HG03558 (cell line): ENCODE results near the gene GPR17.

ENCODE experiments used
- ATAC-seq: cut with Tn5 transposase; IDR thresholded peaks from one replicate; pipeline ENCODE4 v1.9.1; 2021; ENCODE audit warnings: moderate number of reproducible peaks; ENCODE audit not compliant: unreplicated experiment; ENCODE audit errors: extremely low read depth

The GPR17 gene

DNA sequence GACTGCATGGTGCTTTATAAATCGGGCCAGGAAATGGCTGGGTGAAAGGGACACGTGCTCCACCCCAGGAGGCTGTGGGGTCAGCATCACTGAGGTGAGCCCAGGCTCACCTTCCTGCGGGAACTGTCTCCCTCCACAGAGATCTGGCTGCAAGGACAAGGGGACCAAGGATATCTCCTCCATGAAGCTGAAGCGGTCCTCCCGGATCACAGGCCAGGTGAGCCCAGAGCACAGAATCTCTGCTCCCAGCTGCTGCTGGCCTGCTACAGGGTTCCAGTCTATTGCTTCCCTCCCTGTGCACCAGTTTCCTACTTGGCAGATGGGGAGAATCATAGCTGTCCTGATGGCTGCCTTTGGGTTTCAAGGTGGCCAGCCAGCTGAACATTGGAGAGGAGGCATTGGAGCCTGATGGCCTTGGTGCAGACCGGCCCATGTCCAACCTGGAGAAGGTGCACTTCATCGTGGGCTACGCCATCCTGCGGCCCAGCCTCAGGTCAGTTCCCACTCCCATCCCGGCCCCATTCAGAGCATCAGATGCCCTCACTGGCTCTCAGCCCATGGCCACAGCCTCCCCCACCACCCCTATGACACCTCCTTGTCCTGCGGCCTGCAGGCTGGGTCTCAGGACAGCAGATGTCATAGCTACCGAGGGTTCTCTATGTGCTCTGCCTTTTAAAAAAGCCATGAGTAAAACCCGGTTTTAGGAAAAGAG is 33.7 kb upstream of the GPR17 start:
- no peak for ATAC-seq

DNA sequence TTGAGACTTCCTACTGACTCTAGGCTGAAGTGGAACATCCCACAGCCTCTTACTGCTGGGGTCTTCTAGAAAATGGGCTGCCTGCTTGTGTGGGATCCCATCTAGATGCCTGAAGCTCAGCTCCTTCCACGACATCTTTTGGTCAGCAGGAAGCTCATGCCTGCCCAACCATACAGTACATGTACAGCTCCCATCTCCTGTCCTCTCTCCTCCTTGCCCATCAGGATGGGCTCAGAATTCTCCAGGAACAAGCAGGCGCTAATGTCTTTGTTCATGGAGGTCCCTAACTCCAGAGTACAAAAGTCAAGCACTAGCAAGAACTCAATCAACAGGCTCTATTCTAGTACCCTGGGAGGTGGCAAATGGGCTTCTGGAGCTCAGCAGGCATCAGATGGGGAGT is 31.7 kb upstream of the GPR17 start:
- no peak for ATAC-seq

DNA sequence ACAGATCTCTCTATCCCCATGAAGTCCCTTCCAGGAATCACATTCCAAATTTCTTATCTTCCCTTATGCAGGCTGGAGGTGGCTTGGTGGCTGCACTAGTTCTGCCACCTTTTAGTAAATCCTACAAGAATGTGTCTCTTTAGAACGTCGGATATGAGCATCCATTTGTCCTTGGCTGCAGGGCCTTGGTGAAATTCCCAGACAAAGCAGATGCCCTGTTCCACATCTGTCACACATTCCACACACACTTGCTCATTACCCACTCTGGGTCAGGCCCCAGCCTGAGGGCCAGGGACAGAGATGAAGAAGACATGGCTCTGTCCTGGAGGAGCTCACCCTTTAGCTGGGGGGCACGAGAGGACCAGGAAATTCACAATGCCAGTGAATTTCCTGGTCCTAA is 31.2 kb upstream of the GPR17 start:
- ATAC-seq, result no peak

DNA sequence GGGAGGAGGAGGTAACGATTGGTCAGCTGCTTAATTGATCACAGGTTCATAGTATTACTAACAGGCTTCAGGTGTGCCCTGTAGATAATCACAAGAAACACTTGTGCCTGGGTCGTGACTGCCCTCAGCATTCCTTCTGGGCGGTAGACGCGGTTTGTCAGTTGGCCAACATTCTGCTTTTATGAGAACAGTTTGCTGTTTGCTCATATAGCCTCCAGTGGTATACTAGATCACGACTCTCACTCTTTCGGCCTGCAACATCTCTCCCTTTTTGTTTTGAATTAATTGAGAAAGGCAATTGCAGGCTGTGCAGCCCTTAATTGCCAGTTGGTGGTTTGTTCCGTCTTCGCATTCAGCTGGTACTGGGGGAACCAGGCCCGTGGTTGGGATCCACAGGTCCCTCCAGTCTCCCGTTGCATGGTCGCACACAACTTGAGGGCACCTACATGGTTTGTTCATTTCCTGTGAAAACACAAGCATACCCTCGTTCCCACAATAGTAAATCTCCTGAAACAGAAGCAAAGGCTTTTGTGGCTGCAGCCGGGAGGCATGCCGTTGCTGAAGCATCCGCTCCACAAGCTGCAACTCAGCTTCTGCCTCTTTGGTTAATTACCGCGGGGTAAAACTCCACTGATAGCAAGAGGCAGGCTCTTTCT is 30.3 kb upstream of the GPR17 start:
- ATAC-seq, result no peak

DNA sequence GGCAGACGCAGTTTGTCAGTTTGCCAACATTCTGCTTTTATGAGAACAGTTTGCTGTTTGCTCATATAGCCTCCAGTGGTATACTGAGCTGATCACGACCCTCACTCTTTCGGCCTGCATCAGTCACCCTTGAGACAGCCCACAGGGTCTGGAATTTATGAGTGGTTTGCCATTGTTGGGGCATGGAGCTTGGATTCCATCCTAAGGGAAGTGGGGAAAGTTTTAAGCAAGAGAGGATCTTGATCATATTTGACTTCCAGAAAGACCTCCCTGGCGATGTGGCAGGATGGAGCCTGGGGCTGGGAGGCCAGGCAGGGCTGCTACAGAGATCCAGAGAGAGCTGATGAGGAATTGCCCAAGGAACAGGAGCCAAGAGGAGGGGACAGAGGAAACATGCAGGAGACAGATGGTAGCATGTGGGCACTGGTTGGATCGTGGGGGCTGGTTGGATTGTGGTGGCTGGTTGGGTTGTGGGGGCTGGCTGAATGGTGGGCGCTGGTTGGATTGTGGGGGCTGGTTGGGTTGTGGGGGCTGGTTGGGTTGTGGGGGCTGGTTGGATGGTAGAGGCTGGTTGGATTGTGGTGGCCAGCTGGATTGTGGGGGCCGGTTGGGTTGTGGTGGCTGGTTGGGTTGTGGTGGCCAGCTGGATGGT is 27.3 kb upstream of the GPR17 start:
- ATAC-seq, result no peak

DNA sequence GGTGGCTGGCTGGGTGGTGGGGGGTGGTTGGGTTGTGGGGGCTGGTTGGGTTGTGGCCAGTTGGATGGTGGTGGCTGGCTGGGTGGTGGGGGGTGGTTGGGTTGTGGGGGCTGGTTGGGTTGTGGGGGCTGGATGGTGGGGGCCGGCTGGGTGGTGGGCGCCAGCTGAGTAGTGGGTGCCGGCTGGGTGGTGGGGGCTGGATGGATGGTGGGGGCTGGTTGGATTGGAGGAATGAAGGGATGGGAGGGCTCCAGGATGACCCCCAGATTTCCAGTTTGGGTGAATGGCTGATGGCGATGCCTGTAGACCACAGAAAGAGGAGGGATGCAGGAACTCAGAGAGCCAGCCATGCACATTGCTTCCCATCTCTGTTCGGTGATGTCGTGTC is 26.8 kb upstream of the GPR17 start:
- ATAC-seq, result no peak

DNA sequence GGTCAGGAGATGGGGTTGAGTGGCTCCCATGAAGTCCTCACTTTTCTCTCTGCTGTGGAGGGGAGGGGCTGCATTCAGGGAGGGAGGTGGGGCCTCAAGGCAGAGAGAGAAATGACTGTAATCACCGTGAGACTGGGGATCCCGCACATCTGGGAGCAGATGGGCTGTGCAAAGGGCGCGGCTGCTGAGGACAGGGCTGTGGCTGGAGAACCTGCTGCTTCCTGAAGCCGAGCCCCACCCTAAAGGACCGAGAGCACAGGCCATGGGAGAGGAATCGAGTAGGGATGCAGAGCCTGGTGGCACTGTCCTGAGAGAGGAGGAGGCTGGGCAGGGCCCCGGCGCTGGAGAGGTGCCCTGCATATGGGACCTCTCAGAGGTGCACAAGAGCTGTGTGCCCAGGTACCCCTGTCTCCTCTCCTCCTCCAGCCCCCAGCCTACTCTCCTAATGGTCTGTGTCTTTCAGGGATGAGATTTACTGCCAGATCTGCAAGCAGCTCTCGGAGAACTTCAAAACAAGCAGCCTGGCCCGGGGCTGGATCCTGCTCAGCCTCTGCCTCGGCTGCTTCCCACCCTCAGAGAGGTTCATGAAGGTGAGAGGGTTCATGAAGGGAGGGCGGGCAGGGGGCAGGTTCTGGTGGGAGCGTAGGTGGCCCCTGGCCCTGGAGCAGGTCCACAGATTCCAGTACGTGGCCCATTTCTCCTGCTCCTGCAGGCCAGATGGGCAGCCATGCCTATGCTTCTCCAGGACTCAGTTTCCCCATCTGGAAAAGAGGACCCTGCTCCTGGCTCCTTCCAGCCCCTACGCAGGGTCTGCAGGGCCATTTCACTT is 25.9 kb upstream of the GPR17 start:
- no peak for ATAC-seq

DNA sequence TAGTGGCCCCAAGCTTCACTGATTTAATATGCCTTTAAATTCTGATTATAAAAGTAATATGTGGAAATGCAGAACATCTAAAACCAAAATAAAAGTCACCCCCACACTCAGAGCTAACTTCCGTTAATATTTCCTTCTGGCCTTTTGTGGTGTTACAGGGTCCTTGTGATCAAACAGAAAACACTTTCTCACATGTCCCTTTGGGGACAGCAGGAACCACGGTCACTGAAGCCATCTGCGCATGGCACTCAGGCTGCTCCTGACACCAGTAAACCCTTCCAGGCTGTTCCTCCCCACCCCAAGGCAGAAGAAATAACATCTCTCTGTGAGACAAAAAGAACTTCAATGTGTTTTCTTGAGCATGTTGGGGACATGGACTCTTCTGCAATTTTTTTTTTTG is 25.1 kb upstream of the GPR17 start:
- no peak for ATAC-seq

DNA sequence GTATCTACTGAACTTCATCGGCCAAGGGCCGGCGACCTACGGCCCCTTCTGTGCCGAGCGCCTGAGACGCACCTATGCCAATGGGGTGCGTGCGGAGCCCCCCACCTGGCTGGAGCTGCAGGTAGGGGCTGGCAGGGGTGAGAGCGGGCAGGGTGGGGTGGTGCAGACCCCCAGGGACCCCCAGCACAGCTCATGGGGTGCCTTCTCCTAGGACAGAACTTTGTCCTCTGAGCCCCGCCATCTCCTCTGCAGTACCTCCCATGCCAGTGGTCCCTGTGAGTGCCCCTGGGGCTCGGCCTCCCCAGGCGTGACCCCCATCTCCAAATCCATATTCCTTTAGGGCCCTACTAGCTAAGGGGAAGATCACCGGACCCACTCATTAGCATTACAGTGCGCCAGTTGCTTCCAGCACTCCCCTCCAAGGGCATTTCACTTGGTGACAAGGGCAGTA is 23.9 kb upstream of the GPR17 start:
- ATAC-seq, result no peak

DNA sequence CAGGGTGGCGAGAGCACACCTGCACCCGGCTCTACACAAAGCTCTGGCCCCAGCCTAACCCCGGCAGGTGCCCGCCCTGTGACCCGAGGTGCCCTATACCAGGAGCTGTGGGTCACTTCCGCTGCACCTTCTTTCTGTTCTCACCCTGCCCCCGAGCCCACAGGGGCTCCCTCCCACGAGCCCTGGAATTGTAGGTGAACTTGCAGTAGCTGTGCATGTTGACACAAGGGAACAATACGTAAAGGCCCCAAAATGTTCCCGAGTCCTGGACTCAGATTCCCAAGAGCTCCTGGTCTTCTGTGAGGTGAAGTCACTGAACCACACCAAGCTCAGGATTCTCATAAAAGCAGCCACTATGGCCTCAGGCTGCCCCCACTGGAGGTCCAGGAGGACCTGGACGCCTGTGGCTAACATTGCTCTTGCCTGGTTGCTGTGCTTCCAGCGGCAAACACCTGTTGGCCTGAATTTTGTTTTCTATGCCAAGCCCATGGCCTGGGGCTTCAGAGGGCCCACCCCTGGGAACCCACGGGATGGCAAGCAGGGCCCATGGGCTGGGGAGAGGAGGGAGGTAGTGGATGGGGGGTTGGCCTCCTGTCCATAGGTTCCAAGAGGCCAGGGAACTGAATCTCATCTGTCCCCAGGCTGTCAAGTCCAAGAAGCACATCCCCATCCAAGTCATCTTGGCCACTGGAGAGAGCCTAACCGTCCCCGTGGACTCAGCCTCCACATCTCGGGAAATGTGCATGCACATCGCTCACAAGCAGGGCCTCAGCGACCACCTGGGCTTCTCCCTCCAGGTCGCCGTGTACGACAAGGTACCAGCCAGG is 23.2 kb upstream of the GPR17 start:
- no peak for ATAC-seq

DNA sequence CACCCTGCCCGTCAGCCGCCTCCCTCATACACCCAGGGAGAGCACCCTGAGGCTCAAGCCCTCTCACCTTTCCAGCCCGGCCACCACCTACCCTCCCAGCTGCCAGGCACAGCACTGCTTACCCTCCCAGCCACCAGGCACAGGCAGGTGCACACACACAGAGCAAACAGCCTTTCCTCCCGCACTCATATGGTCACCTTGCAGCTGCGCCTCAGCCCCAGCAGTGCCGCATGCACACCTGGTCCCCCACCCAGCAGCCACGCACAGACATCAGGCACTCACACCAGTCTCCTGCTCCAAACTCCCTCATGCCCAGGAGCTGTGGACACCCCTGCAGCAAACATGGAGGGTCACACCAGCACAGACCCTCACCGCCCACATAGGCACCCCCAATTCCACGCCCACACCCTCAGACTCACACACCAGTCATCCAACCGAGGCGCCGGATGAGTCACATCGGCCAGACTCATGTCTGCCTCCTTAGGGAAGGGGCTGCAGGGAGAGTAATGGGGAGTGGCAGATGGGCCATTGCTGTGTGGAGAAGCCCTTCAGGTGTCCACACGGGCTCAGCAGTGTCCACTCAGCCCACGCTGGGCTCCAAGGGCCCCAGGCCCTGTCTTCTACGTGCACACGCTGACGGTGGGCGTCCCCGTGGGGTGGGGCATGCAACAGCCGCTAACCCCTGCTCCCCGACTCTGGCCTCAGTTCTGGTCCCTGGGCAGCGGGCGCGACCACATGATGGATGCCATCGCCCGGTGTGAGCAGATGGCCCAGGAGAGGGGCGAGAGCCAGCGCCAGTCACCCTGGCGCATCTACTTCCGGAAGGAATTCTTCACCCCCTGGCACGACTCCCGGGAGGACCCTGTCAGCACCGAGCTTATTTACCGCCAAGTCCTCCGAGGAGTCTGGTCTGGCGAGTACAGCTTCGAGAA is 22.3 kb upstream of the GPR17 start:
- ATAC-seq, result no peak

DNA sequence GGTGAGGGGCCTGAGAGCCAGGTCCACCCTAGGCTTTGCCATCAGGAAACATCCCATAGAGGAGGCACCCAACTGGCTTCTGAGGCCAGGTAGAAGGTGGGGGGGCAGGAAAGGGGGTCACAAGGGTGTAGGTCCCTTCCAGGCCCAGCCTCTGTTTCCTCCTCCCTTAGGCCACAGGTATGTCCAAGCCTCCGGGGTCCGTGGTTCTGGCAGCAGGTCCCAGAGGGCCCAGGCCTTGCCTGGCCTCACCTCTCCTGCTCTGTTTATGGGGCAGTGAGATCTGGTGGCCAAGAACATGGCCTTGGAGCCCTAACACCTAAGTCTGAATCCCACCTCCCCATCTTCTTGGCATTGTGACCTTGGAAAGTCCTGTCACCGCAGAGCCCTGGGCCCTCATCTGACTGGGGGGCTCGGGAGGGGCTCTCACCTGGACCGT is 21.6 kb upstream of the GPR17 start:
- no peak for ATAC-seq

DNA sequence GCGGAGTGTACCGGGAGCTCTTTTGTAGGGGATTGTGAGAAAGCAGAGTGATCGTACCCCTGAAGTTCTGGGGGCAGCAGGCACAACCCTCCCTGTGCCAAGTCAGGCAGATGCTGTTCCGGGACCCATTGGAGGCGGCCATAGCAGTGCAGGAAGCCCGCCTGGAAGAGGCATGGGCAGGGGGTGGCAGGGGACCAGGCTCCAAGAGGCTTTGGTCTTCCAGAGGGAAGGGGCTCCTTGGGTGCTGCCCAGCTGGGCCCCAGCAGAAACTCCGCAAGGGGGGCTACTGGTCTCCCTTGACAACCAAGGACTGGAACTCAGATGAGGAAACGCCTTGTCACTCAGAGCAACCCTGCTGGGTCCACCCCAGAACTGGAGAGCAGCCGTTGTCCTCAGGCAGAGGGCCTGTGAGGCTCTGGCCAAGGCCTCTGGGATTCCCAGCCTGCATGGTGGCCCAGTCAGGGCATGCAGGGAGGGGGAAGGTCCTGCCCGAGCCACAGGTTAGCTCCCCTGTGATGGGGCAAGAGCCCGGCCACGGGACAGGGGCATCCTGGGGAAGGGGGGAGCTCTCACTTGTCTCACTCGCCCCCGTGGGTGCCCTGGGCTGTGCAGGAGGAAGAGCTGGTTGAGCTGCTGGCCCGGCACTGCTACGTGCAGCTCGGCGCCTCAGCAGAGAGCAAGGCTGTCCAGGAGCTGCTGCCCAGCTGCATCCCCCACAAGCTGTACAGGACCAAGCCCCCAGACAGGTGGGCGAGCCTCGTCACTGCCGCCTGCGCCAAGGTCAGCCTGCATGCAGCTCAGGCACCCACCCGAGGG is 21.0 kb upstream of the GPR17 start:
- ATAC-seq, result no peak

DNA sequence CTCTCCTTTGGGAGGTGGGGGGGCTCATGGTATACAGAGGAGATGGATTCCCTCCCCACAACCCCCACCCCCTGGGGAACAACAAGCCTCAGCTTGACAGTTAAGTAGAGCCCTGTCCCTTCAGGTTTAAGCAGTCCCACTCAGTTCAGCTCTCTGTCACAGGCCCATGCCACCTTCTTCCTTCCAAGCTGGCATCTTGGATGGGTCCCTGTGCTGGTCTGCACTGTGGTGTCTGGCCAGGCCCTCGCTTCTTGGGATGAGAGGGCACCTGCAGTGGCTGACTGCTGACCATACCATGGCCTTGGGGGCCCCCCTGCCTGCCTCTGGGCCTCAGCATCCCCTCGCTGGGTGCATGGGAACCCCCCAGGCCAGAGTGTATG is 20.4 kb upstream of the GPR17 start:
- ATAC-seq, result no peak

DNA sequence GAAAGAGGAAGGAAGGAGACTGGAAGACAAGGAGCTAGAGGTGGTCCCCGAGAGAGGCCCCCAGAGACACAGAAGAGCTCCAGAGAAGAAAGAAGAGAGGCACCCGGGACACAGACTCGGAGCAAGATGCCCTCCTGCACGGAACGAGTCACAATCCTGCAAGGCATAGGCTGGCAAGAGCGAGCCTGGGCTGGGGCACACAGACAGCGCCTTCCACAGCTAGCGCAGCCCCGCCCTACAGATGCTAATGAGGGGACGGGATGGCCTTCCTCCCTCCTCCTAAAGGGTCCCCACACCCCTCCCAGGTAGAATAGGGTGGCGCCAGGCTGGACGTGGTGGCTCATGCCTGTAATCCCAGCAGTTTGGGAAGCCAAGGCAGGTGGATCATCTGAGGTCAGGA is 19.8 kb upstream of the GPR17 start:
- no peak for ATAC-seq

DNA sequence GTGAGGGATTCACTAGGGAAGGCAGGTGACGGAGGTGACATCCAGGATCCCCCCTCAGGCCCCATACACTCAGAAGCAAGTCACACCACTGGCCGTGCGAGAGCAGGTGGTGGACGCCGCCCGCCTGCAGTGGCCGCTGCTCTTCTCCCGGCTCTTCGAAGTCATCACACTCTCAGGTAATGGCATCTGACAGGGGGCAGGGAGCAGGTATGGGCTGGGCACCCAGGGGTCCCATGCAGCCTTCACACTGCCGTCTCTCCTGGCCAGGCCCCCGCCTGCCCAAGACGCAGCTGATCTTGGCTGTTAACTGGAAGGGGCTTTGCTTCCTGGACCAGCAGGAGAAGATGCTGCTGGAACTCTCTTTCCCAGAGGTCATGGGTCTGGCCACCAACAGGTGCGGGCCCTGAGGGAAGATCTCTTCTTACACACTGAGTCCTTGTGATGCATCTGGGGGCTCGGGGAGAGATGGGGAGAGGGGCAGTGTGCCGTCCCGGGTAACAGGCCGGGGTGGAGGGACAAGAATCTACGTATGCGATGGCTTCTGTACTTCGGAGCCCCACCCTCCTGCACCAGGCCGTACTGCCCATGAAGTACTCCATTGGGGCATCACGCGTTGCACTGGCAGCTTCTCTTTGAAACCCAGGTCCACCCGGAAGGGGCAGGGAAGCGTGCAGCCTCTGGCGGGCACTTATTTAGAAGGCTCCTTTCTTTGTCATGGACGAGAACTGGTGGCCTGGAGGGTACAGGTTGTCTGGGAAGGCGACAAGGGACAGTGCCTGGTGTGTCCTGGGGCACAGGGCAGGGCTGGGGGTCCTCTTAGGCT is 18.8 kb upstream of the GPR17 start:
- no peak for ATAC-seq
